DLD1 (cell line): ENCODE measurements around the gene ZMAT5.

Experiments used
- in situ Hi-C: cut with HindIII; loops from 2 replicates; pipeline ENCODE4 v1.10.0; 2017; ENCODE audit warnings: low sequenced_read_pairs

ZMAT5 gene

DNA sequence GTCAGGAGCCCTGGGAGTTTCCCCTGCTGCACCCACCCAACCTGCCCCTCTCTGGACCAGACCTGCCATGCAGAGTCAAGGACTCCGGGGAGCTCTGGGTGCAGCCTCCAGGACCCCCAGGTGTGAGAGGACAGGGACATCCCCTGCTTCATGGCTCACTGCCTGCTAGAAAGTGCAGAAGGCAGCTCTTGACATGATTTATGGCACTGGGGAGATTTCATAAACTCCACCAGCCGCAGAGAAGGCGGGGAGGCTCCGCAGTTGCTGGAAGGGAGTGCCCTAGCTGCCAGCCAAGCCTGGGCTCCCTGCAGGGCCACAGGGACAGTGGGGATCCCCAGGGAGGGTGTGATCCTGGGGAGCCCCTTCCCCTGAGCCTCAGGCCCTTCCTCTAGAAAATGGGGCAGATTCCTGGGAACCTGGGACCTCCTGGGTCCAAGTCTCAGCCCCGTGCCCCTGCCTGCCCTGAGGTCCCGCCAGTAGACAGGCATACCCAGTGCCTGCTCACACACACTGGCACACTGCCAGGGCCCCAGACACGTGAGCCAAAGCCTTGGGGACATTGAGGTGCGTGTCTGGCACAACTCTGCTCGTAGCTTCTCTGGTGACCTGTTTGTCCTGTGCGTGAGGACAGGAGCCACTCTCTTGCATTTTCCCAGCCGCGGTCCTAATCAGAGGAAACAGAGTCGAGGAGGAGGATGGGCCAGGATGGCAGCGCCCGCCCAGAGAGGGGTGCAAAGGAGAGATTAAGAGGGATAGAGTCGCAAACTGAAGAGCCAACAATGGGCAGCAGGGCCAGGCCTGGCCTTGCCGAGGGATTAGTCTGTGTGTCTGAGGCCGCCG, 33.2 kb downstream of the ZMAT5 start:
- in situ Hi-C loops, result no loop called here

DNA sequence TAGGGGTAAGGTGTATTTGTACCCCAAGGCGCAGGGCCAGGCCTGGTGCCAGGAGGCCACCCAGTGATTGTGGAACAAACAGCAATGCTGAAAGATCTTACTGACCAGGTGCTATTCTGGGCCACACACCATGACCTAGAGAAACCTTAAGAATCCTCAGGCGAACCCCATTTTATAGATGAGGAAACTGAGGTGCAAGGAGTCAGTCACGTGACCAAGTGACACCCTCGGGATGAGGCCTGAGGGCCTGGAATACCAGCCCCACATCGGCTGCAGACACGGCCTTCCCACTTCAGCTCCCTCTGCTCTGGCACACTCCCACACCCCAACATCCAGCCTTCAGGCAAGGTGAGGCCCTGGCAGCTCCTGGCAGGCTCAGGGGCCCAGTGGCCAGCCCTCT, 33.9 kb downstream of the ZMAT5 start:
- in situ Hi-C loops, result no loop called here

DNA sequence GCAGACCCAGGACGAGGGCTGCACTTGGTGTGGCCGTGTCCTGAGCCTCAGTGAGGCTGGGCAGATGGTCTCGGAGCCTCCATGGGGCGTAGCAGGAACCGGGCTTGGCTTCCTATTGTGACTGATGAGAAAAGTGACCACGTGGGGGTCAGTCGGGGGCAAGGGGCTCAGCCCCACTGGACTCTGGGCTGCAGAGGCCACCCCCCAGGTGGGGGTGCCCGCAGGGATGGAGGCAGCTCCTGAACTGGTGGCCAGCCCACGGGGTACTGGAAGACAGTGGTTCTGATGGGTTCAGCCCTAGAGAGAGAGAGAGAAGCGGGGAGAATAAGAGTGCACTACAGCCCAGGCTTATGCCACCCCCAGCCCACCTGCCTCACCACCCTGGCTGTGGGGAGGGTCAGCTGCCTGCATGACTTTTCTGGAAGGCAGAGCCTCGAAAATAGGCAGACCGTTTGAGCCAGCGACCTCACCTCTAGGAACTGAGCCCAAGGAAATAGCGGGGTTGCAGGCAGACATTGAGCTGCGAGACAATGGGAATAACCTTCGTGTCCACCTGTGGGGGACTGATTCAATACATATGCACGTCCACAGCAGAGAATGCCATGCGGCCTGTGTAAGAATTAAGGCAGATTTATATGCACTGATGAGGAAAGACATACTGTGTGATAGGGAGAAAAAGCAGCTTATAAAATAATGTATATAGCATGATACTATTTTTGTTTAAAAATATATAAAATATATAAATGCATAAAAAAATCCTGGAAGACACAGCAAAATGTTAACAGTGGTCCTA, 35.6 kb downstream of the ZMAT5 start:
- in situ Hi-C loops, result no loop called here

DNA sequence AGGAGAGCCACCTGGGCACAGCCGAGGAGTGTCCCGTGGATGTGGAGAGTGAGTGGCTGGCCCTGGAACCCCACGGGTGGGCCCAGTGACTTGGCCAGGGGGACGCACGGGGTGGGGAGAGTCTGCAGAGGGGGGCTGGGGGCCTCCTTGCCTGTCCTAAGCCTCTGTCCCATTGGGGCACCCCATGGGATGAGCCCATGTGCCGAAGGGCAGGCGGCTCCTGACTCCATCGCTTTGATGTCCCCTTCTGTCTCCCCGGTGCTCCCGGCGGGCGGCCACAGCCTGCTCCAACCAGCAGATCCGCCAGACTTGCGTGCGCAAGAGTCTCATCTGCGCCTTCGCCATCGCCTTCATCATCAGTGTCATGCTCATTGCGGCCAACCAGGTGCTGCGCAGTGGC, 37.6 kb downstream of the ZMAT5 start:
- in situ Hi-C loops, result no loop called here

DNA sequence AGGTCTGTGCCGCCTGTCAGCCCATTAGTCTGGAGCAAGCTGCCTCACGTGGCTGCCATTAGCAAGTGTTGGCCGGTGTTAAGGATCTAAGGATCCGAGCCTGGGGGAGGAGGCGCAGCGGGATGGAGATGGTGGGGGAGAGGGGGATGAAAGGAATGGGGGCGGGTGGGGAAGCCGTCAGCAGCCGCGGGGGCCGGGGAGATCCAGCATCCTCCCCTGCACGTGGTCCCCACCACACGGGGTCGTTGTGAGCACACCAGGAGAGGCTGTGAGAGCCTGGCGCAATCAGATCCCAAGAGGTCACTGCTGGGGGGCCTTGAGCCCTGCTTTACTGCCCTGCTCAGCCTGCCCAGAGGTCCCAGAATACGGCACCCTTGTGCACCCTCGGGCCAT, 39.7 kb downstream of the ZMAT5 start:
- in situ Hi-C loops, result no loop called here

DNA sequence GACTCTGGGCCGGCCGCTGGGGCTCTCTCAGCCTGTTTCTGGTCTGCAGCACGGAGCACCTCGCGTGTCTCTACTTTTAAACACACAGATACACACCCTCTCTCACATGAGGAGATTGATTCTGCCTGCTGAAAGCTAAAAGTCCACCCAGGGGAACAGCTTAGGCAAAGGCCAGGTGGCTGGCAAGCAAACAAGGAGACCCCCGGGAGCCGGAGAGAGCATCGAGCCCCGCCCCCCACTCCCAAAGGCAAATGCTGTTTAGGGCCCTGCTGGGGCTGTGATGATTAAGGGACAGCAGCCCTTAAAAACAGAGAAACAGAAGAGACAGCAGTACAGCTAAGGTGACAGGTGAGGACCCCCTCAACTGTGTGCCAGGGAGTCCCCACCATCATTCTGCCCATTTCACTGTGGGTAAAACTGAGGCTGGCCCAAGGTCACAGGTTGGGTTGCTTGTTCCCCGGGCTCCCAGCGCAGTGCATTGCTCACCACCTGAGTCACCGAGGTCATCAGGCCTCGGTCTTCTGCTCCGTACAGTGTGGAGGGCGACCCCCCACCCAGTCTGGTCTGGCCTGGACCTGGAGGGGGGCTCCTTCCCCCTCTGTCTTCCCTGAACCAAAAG, 40.2 kb downstream of the ZMAT5 start:
- in situ Hi-C loops, result no loop called here

DNA sequence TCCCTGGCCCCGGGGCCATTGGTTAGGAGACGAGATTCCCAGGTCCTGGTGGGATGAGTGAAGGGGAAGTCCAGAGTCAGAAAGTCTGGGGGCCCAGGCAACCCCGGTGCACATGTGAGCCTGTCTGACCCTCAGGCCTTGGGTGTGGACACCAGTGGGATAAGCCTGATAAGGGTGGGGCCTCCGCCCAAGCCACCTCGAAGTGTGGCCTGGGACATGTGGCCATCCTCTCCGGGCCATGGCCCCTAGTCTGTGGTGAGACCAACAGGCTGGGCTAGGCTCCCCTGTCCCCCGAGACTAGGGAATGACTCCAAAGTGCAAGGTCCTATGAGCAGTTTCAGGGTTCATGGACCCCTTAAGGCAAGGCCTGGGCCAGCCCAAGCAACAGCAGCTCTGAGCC, 40.7 kb downstream of the ZMAT5 start:
- in situ Hi-C loops, result no loop called here

DNA sequence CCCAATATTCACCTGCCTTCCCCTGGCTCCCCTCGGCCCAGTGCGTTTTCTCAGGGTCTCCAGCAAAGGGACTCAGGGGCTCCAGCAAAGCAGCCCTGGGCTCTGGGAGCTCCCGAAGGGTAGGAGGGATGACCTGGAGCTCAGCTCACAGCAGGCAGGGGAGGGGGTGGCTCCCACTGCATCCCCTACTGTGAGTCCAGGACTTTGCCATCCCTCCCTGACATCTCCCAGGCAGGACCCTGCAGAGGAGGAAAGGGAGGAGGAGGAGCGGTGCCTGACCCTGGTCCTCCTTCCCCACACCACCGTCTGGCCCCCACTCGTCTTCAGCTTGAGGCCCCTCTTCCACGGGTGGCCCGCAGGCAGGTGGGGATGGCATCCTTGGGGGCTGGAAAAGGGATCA, 42.0 kb downstream of the ZMAT5 start:
- in situ Hi-C loops, result no loop called here

DNA sequence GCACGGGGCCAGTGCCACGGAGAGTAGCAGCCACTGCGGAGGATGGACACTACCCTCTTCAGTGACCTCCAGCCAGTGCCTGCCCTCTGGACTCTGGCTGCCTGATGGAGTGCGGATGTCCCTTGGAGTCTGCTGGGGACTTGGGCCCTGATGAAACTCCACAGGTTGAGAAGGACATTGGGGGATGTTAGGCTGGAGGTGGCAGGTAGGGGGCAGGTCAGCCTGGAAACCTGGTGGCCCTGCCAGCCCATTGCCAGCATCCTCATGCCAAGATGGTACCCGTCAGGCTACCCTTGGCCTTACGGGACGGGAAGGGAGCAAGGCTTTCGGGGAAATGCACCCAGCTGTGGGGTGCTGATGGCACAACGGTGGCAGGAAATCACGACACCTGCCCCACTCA, 43.0 kb downstream of the ZMAT5 start:
- in situ Hi-C loops, result no loop called here

DNA sequence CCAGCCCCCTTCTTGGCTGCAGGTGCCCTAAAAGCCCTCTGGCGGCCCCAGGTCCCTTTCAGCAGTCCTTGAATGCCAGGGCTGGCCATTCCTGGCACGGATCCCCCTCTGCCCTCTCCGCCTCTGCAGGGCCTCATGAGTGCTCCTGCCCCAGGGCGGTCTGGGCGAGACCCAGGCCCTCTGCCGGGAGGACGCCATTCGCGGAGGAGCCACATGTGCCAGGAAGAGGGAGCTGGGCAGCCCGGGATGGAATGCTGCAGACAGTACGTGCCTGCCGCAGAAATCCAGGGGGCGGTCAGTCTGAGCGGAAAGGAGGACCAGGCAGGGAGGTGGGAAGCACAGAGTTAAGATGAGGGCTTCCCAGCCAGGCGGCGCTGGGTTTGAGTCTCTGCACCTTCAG, 44.2 kb downstream of the ZMAT5 start:
- in situ Hi-C loops, result no loop called here

DNA sequence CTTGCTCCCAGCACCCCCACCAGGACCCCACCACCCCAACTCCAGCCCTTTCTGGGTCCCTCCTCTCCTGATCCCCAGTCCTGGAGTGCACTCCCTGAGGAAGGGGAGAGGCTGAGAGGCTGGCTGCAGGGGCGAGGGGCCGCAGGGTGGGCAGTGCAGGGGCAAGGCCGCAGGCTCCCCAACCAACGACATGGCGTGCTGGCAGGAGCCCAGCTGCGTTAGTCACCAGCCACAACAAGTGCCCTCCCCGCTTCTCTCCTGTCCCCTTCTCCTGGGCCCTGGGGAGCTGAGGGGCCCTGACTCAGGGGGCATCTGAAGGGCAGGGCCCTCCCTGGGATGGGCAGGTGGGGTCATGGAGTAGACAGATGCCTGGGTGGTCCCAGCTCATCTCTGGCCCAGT, 44.7 kb downstream of the ZMAT5 start:
- in situ Hi-C loops, result no loop called here

DNA sequence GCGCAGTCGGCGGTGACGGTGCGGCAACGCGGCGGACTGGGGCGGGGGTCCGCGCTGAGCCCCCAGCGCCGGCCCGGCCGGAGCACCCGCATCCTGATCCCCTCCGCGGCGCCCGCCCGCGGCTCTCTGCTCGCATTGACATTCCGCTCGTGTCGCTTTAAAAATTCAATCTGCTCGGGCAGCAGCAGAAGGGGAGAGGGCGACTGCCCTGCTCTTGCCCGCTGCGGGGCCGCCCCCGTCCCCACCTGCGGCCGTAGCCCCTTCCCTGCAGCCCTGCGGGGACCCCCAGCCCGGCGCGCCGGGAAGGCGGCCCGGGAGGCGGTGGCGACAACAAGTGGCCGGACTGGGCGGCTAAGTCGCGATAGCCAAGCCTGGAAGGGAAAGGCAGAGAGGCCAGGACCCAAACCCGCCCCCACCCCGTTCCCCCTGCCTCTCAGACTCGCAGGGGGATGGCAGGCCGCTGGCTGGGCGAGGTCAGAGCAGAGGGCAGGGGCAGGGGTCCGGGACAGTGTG, 45.9 kb downstream of the ZMAT5 start:
- in situ Hi-C loops, result no loop called here

DNA sequence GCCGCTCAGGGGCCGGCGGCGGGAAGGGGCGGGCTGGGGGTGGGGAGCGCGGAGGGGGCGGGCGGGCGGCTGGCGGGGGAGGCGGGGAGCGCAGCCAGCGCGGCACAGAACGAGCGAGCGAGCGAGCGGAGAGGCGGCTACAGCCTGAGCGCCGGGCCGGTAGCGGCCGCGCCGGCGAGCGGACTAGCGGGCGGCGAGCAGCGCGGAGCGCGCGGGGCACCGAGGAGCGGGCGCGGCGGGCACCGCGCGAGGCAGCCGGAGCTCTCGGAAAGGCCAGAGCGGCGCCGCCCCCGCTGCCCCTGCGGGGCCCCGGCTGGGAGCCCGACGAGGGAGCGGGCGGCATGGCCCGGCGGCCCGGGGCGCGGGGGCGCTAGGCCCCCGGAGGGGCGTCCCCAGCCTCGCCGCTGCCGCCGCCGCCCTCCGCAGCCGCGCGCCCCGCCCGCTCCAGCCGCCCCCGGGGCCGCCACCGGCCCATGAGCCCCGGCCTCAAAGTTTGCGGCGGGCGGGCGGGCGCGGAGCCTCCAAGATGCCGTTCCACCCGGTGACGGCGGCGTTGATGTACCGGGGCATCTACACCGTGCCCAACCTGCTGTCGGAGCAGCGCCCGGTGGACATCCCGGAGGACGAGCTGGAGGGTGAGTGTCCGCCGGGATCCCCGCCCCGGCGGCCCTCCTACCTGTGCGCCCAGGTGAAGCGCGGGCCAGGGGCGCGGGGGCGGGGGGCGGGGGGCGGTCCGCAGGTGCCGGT, 46.7 kb downstream of the ZMAT5 start, which contains the start of gene CABP7:
Gene CABP7 (plus strand): TSS at position 105 of the 747 bp plus-strand sequence. CDS start 422 bp downstream, at position 527.
- in situ Hi-C loops, result no loop called here

DNA sequence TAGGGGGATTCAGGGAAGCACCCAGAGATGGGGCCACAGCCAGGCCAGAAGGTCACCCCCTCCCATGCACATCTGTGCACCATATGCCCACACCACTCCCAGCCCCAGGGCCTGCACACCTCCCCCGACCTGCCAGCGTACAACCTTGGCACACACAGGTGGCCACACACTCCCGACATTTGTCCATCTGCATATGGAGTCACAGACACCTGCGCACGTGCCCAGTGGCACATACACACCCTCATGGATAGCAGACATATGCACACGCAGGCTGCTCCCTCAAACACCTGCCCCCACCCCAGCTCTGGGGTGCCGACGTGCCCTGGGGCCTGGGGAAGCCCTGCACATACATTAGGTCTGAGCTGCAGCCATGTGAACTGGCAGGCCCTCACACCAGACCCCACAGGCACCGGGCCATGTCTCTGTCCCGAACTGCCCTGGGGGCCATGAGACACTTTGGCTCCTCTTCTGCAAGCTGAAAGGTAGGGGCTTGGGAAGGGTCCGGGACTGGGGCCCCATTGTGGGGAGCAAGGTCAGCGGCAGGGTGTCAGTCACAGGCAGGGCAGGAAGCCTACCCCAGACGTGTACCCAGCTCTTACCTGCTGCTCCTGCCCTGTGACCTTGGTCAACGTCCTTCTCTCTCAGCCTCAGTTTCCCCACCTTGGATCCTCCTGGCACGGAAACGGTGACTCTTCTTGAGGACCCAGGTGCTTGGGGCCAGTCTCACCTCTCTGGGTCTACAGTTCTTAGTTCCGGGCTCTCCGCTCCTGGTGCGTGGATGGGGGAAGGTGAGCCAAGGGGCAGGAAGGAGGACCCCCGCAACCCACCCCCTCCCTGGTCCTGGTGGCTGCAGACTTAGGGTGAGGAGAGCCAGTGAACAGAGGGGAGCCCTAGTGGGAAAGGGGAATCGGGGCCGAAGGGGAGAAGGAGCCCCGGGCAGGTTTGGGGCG, 47.6 kb downstream of the ZMAT5 start:
- in situ Hi-C loops, result no loop called here

DNA sequence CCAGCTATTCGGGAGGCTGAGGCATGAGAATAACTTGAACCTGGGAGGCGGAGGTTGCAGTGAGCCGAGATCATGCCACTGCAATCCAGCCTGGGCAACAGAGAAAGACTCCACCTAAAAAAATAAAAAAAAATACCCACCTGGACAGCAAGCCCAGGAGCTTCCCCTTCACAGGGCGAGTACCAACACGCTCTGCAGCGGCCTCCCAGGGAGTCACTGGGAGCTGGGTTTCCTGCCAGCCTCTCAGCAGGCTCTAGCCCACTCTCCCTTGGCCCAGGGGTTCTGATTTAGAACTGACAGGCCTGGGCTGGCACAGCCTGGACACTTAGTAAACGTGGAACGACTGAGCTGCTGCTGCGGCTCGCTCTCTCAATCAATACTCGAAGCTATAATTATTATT, 49.0 kb downstream of the ZMAT5 start:
- in situ Hi-C loops, result no loop called here

DNA sequence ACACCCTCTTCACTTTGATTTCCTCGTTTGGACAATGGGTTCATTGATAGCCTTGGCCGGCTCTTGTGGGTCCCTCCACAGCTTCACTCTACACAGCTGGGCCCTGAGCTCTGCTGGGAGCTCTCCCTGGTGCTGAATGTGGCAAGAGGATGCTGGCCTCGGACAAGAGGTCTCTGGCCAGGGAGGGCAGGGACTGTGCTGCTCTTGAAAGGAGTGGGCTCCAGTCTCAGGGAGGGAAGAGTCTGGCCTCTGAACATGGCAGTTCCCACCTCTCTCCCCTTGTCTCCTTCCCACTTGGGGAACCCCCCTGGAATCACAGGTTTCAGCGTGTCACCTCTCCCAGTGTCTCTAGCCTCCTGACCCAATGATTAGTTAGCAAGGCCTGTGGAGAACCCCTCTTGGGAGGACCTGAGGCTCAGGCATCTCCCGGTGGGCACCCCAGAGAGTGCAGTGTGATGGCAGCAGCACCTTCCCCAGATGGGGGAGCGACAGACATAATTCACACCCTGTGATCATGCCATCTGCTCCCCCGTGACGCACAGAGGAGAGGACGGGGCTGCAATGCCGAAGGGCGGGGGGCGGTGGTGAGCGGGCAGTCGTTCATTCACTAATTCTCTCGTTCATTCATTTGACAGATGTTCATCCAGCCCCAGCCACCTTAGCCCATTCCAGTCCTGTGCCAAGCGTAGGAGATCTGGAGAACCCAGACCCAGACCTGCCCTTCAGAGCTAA, 49.8 kb downstream of the ZMAT5 start:
- in situ Hi-C loops, result no loop called here

DNA sequence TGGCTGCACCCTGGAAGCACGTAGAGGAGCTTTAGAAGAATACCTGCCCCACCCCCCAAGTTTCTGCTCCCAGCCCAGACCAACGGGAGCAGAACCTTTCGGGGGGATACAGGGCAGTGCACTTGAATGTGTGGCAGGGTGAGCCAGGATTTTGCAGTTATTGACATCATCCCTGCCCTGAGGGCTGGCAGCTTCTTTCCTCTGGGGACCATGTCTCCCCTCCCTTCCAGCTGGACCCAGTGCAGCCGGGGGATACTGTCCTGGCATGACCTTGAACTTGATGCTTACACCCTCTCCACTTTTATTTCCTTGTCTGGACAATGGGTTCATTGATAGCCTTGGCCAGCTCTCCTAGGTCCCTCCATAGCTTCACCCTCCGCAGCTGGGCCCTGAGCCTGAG, 51.1 kb downstream of the ZMAT5 start:
- in situ Hi-C loops, result no loop called here

DNA sequence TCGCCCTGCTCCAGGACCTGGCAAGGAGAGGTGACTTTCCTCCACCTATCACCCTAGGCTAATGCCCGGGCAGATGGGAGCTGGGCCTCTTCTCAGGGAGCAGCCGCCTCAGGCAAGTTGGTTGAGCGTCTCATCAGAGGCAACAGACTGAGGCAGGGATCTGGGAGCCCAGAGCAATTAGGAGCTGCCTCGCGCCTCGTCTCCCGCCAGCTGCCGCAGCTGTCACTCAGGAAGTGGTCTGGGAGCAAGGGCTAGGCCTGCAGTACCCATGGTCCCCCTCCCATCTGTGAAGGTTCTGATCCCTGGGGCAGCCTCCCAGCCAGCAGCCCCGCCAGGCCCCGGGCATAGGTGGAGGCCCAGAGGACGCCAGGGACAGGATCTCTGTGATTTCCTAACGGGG, 51.6 kb downstream of the ZMAT5 start:
- in situ Hi-C loops, result no loop called here

DNA sequence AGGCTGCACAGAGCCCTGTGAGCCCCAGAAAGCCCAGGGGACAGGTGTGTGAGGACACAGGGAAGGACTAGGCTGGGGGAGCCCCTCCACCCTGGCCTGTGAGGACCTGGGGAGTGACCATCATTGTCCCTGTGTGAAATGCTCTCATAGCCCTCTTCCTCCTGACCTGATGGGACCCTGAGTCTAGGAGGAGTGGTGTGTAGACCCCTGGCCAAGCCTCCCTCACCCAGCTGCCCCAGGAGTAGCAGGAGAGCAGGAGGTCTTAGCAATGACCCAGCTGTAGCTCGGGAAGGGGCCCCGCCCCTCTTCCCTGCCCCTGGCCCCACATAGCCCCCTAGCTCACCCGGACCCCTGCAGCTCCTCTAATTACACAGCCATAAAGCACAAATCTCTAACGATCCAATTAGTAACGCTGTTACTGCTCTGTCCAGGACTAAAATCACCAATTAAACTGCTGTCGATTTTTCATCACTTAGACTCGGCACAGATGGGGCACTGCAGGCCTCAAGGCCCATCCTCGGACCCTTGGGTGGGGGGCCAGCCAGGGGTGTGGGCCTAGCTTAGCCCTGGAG, 53.6 kb downstream of the ZMAT5 start:
- in situ Hi-C loops, result no loop called here
